Medulla oblongata (tissue), 1 donor: Measurements from ENCODE around the gene CYFIP2.
A peak's percentile ranks its signal among the peaks of the same experiment; 100 is the strongest.

ENCODE experiments used
- DNase-seq: peaks from one replicate; pipeline ENCODE4 v3.0.0-alpha.2; 2015; ENCODE audit errors: extremely low spot score

The CYFIP2 gene

GRCh38 chr5:157358871-157359270 is 92.9 kb downstream of the CYFIP2 start:
- DNase-seq = no peak

GRCh38 chr5:157359356-157360055 is 93.6 kb downstream of the CYFIP2 start:
- no peak for DNase-seq

GRCh38 chr5:157362012-157362411 is 96.1 kb downstream of the CYFIP2 start:
- DNase-seq = peak; percentile 42

GRCh38 chr5:157362502-157362901 is 96.6 kb downstream of the CYFIP2 start:
- no peak for DNase-seq

- no peak for DNase-seq
These were observed 97.1 kb downstream of the CYFIP2 start for GRCh38 chr5:157362982-157363381.

GRCh38 chr5:157365732-157366131 is 99.8 kb downstream of the CYFIP2 start:
- DNase-seq = no peak

- DNase-seq = peak; percentile 60
These were observed 101.1 kb downstream of the CYFIP2 start for GRCh38 chr5:157366741-157367674.

GRCh38 chr5:157369507-157369906 is 103.6 kb downstream of the CYFIP2 start:
- DNase-seq = no peak

- DNase-seq = no peak
These were observed 105.0 kb downstream of the CYFIP2 start for GRCh38 chr5:157370967-157371366.

GRCh38 chr5:157371655-157372471 is 105.9 kb downstream of the CYFIP2 start:
- DNase-seq = no peak

- no peak for DNase-seq
These were observed 106.5 kb downstream of the CYFIP2 start for GRCh38 chr5:157372472-157372822.

- DNase-seq = no peak
These were observed 112.6 kb downstream of the CYFIP2 start for GRCh38 chr5:157378509-157378908.

GRCh38 chr5:157379983-157380382 is 114.1 kb downstream of the CYFIP2 start:
- no peak for DNase-seq

- no peak for DNase-seq
These were observed 115.8 kb downstream of the CYFIP2 start for GRCh38 chr5:157381746-157382145.

GRCh38 chr5:157382996-157383800 is 117.3 kb downstream of the CYFIP2 start:
- DNase-seq = no peak

- DNase-seq = peak; percentile 10
These were observed 119.2 kb downstream of the CYFIP2 start for GRCh38 chr5:157384971-157385709.

GRCh38 chr5:157387041-157387563 is 121.2 kb downstream of the CYFIP2 start:
- DNase-seq = no peak

- peak; percentile 61 for DNase-seq
These were observed 121.8 kb downstream of the CYFIP2 start for GRCh38 chr5:157387683-157388093.

- no peak for DNase-seq
These were observed 122.3 kb downstream of the CYFIP2 start for GRCh38 chr5:157388111-157388710.

- DNase-seq = no peak
These were observed 123.2 kb downstream of the CYFIP2 start for GRCh38 chr5:157389103-157389502.
